Motor neuron (in vitro differentiated cells): ENCODE data around the gene TAGLN2. TPM values are rescaled to one million over a fixed set of nuclear protein-coding genes. Genes with fewer than 3 reads are reported as not detected.

ENCODE experiments used
- ATAC-seq, 8 experiments: fragments of 200-7000 bp; cut with Tn5 transposase; replicated peaks in 6 of 8; 2 replicates each; pipeline ENCODE4 v1.8.0; 2021; ENCODE audit warnings: mild to moderate bottlenecking in 8 of 8, moderate library complexity in 8 of 8
- H3K27ac ChIP-seq, 2 donors: fragments of 250-450 bp; sonication (Bioruptor Pico); 2 replicates each; pipeline ENCODE4 v1.9.0; 2021; ENCODE audit warnings: antibody characterized with exemption in 2 of 2, mild to moderate bottlenecking in 2 of 2, moderate library complexity in 1 of 2
- H3K4me1 ChIP-seq, 2 donors: fragments of 250-450 bp; sonication (Bioruptor Pico); replicated peaks in 1 of 2; 2 replicates each; pipeline ENCODE4 v1.6.1; 2021; ENCODE audit warnings: antibody characterized with exemption in 2 of 2, mild to moderate bottlenecking in 2 of 2, moderate library complexity in 1 of 2
- H3K4me3 ChIP-seq, 5 donors: fragments of 250-450 bp; sonication (Bioruptor Pico); 2 replicates each; pipeline ENCODE4 v1.9.0; 2021; ENCODE audit warnings: antibody characterized with exemption in 5 of 5, mild to moderate bottlenecking in 5 of 5, moderate library complexity in 4 of 5
- WGBS, 10 experiments: fragments of 450-650 bp; shearing (Covaris generic); methylation state at CpG; one replicate each; pipeline ENCODE4 v1.0.0; 2022; 5-methylcytosine and 5-hydroxymethylcytosine counted together
- in situ Hi-C, 9 experiments: fragments of 400-800 bp; cut with MboI; loops; one replicate each; pipeline ENCODE4 v1.15.0; 2021; ENCODE audit warnings: low sequenced_read_pairs in 9 of 9, low pct_unique_long_range_greater_than_20kb in 2 of 9; ENCODE audit not compliant: unreplicated experiment in 9 of 9
- total RNA-seq, 8 experiments: library from RNA; unstranded; fragments of 300-600 nt; gene quantifications; 2 replicates each; pipeline versions ENCODE4 v1.2.3 to v1.2.4, GENCODE V29; 2022

TAGLN2 gene
- total RNA-seq, 8 experiments from 2014 or later = 9.4 to 296 (median 93.0) TPM

GRCh38 chr1:159959451-159959850, 34.1 kb upstream of the TAGLN2 start:
- no peak for ATAC-seq
- H3K27ac ChIP-seq = no peak overlapping the region
- 0 to 100% (median 68%) methylated on average over 1 to 4 of the region's 4 CpGs; no CpG with 5 or more reads in 3 of the 10 experiments for WGBS, 10 experiments
- in situ Hi-C loops = no loop called here
- H3K4me3 ChIP-seq = no peak overlapping the region
- H3K4me1 ChIP-seq = peaks cover 0 to 6% of the 10 kb centered on the region in 2 donors

DNA sequence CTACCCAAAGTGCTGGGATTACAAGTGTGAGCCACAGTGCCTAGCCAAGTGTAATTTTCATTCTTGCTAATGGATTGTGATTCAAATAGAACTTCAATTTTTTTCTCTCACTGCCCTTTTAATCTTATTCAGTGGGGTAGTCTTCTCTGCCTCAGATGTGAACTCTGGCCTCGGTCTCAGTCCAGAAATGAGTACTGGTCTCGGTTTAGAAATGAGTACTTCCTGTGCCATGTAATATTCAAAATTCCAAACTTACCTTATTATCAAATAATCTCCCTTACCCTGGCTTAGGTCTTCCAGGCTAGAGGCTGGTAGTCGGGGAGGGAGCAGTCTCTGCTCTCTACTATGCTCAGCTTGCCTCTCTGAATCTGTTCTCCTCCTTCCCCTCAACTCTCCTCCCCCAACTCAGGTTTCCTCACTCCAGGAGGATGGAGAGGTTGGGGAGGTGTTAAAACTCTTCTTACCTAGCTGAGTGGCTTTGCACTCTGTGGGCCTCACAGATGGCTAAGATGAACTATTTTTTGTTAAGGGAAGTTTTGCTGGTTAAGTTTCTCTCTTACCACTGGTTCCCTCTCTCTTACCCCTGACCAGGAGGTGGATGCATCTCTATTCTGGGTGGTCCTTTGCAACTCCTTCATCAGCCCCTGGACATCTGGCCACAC, 33.5 kb upstream of the TAGLN2 start:
- ATAC-seq = no peak
- Histone ChIP-seq H3K27ac (no peak overlapping the region), H3K4me1 (peaks cover 0 to 4% of the 10 kb centered on the region in 2 donors), H3K4me3 (no peak overlapping the region)
- in situ Hi-C loops = no loop called here
- WGBS, 10 experiments = 21 to 100% (median 62%) methylated on average over 1 to 3 of the region's 3 CpGs

GRCh38 chr1:159957824-159958268, 32.5 kb upstream of the TAGLN2 start:
- peaks cover 0 to 6% of the 10 kb centered on the region in 2 donors for H3K4me1 ChIP-seq
- in situ Hi-C loops = no loop called here
- ATAC-seq = no peak
- no peak overlapping the region for H3K27ac ChIP-seq
- H3K4me3 ChIP-seq = no peak overlapping the region
- WGBS, 10 experiments = 25 to 77% (median 55%) methylated on average over 2 to 9 of the region's 9 CpGs

DNA sequence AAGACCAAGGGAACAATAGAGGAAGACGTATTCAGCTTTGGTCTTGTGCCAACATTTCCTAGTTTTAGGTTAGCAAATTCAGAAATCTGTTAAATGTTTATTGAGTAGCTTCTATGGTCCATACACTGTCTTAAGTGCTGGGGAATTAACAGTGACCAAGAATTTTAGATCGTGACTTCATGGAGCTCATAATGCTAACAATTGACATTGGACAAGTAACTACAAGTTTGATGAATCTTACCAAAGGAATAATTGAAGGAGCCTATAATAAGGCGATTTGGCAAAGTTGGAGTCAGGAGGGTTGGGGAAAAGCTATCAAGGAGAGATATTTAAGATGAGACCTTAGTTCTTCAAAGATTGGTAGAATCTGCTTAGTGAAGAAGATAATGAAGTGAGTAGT, 30.1 kb upstream of the TAGLN2 start:
- no peak for ATAC-seq
- in situ Hi-C loops = no loop called here
- Histone ChIP-seq H3K4me3 (no peak overlapping the region), H3K27ac (no peak overlapping the region), H3K4me1 (peaks cover 0 to 6% of the 10 kb centered on the region in 2 donors)
- WGBS, 10 experiments = 64 to 93% (median 82%) methylated on average over 2 to 3 of the region's 3 CpGs; no CpG with 5 or more reads in 1 of the 10 experiments

GRCh38 chr1:159953536-159954515, 28.5 kb upstream of the TAGLN2 start, which contains the start of gene SLAMF9:
Gene SLAMF9, minus strand, starts transcription at chr1:159954237. Its CDS starts 100 bp downstream, at chr1:159954137.
- in situ Hi-C loops = no loop called here
- Histone ChIP-seq H3K27ac (no peak within 1 kb of the TSS), H3K4me1 (peaks cover 0 to 6% of the 10 kb centered on the region in 2 donors), H3K4me3 (no peak within 1 kb of the TSS)
- ATAC-seq = peak in 6 of 8 experiments; percentile 43 to 99 (median 95)
- WGBS, 10 experiments = 52 to 100% (median 70%) methylated on average over 1 to 10 of the region's 11 CpGs; no CpG with 5 or more reads in 2 of the 10 experiments

GRCh38 chr1:159952932-159953331, 27.6 kb upstream of the TAGLN2 start:
- in situ Hi-C loops = no loop called here
- ATAC-seq = no peak
- 40 to 100% (median 81%) methylated on average over 1 to 5 of the region's 5 CpGs; no CpG with 5 or more reads in 4 of the 10 experiments for WGBS, 10 experiments
- Histone ChIP-seq H3K4me3 (no peak overlapping the region), H3K27ac (no peak overlapping the region), H3K4me1 (peaks cover 0 to 6% of the 10 kb centered on the region in 2 donors)

DNA sequence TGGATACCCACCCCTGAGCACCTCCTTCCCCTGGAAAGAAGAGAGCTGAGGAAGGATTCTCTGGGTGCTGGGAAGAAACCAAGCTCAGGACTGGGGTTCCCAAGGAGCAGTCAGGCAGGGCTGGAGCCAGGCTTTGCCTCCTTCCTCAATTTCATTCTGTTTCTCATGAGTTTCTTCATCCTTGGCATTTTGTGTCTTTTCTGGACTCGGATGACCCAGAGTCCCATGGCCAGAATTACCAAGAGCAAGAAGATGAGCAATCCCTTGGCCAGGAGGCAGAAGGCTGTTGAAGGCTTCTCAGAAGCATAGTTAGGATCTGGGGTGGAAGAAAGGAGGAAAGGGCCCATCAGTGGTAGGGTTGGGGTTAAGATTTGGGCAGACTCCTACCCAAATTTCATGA, 26.2 kb upstream of the TAGLN2 start:
- Histone ChIP-seq H3K4me1 (peaks cover 0 to 6% of the 10 kb centered on the region in 2 donors), H3K4me3 (no peak overlapping the region), H3K27ac (no peak overlapping the region)
- WGBS, 10 experiments = 0 to 67% (median 51%) methylated on average over 1 of the region's 1 CpG; no CpG with 5 or more reads in 4 of the 10 experiments
- no peak for ATAC-seq
- in situ Hi-C loops = no loop called here

DNA sequence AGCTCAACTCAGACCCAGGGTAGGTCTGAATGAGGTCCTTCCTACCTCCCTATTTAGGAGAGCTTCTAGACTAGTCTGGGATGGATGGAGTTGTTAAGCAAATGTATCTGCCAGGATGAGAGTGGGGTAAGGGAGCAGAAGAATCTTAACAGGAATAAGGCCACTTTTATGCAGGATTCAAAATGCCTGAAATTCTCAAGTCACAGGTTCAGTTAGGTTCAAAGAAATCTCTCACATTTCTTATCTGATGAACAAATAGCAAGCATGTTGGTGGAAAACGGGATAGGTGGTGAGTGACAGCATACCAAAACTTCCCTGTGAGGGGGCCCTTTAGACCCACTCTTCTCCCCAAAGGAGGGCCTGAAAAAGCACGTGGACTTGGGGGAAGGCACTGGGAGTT, 25.7 kb upstream of the TAGLN2 start:
- Histone ChIP-seq H3K27ac (no peak overlapping the region), H3K4me3 (no peak overlapping the region), H3K4me1 (peaks cover 0 to 9% of the 10 kb centered on the region in 2 donors)
- in situ Hi-C loops = no loop called here
- ATAC-seq = no peak
- WGBS, 10 experiments = 0 to 54% (median 36%) methylated on average over 1 to 2 of the region's 2 CpGs; no CpG with 5 or more reads in 3 of the 10 experiments

DNA sequence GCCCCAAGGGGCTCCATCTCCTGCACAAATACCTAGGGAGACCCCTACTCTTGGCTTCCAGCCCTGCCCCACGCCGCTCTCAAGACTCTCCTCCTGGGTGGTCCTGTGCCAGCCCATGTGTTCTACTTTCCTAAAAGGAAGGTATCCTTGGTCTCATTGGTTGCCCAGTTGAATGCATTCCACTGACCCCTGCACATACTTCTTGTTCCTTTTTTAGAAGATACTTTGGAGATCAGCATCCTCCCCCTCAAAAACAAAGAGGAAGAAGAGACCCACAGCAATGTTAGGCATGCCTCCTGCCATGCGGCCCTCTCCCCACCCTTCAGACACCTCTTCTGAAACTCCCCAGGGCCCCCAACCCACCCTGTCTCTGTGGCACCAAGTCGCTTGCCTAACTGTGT, 24.7 kb upstream of the TAGLN2 start:
- in situ Hi-C loops = loop anchor here in 3 of 9 experiments (25.0 kb wide), 3 partner anchors 137 to 287 kb away; partner anchors contain the start of genes IGSF8 (in 2 of the 3), KCNJ9 (in 2 of the 3) and DUSP23 (in 1 of the 3)
- ATAC-seq = no peak

DNA sequence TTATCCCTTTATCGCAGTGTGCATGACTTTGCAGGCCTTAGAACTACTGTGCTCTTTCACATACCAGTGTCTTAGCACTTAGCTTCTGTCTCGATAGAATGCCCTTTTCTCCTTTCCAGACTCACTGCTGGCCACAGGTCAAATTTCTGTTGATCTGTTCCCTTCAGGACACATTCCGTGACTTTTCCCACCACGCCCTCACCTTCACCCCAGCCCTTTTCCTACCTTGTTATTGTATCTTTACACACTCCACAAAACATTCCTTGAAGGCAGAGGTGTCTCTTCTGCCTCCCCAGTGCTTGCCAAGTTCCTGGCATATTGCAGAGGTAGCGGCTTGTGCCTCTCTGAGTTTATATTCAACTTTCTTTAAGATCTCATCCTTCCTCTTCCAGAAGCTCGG, 23.8 kb upstream of the TAGLN2 start:
- Histone ChIP-seq H3K4me3 (no peak overlapping the region), H3K4me1 (peaks cover 7 to 14% of the 10 kb centered on the region in 2 donors), H3K27ac (no peak overlapping the region)
- no peak for ATAC-seq
- in situ Hi-C loops = loop anchor here in 3 of 9 experiments (25.0 kb wide), 3 partner anchors 138 to 288 kb away; partner anchors contain the start of genes IGSF8 (in 2 of the 3), KCNJ9 (in 2 of the 3) and DUSP23 (in 1 of the 3)
- WGBS, 10 experiments = 78 to 100% (median 86%) methylated on average over 1 to 6 of the region's 6 CpGs

More for the DNA sequence above, 24.7 kb upstream of the TAGLN2 start:
- peaks cover 0 to 11% of the 10 kb centered on the region in 2 donors for H3K4me1 ChIP-seq
- WGBS, 10 experiments = 72 to 94% (median 90%) methylated on average over 2 to 3 of the region's 4 CpGs; no CpG with 5 or more reads in 7 of the 10 experiments
- H3K4me3 ChIP-seq = no peak overlapping the region
- H3K27ac ChIP-seq = no peak overlapping the region

DNA sequence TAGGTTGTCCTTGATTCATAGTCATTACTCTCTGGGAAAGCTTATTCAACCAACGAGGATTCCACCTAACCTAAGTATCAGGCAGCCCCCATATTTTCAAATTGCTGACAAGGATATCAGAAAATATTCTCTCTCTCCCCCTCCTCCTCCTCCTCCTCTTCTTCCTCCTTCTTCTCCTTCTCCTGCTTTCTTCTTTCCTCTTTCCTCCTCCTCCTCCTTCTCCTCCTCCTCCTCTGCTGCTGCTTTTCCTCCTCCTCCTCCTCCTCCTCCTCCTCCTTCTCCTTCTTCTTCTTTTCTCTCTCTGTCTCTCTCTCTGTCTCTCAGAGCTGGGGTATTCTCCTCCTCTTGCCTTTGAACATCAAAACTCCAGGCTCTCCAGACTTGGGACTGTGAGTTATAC, 22.6 kb upstream of the TAGLN2 start:
- in situ Hi-C loops = loop anchor here in 3 of 9 experiments (25.0 kb wide), 3 partner anchors 139 to 289 kb away; partner anchors contain the start of genes IGSF8 (in 2 of the 3), KCNJ9 (in 2 of the 3) and DUSP23 (in 1 of the 3)
- Histone ChIP-seq H3K4me1 (peaks cover 19 to 21% of the 10 kb centered on the region in 2 donors), H3K4me3 (no peak overlapping the region), H3K27ac (no peak overlapping the region)
- no peak for ATAC-seq
- WGBS, 10 experiments = 13 to 100% (median 67%) methylated on average over 1 of the region's 1 CpG; no CpG with 5 or more reads in 2 of the 10 experiments
